HEK293T (cell line): ENCODE data around the gene LSS.
"Not testable (repeated sequence)": the region's sequence is repeated elsewhere in the genome, so short reads cannot be mapped to it uniquely, and the experiment has no call there.

Experiments
- CTCF ChIA-PET: fragments of 350-600 bp; formaldehyde crosslinking; extraction: SDS; loops from one replicate; lab custom pipeline; 2021; ENCODE audit warnings: antibody characterized with exemption, inconsistent platforms; lab: Yijun Ruan, JAX
- POLR2A ChIA-PET: fragments of 350-600 bp; formaldehyde crosslinking; extraction: SDS; loops from one replicate; lab custom pipeline; 2020; ENCODE audit warnings: antibody characterized with exemption, inconsistent platforms; lab: Yijun Ruan, JAX
- DNase-seq: peaks from one replicate; pipeline ENCODE4 v3.0.0; 2012; ENCODE audit warnings: mixed read lengths; ENCODE audit errors: extremely low spot score
- ARNT ChIP-seq: fragments of 450-650 bp; IDR thresholded peaks from 2 replicates; pipeline ENCODE4 v1.6.1; 2017; ENCODE audit warnings: mild to moderate bottlenecking
- BHLHE40 ChIP-seq: fragments of 450-650 bp; IDR thresholded peaks from 2 replicates; pipeline ENCODE4 v1.6.1; 2016; ENCODE audit warnings: mild to moderate bottlenecking, moderate library complexity, borderline replicate concordance
- CTBP1 ChIP-seq: fragments of 450-650 bp; IDR thresholded peaks from 2 replicates; pipeline ENCODE4 v1.6.1; 2016; ENCODE audit warnings: borderline replicate concordance
- ELF4 ChIP-seq: fragments of 450-650 bp; IDR thresholded peaks from 2 replicates; pipeline ENCODE4 v1.6.1; 2017; ENCODE audit warnings: antibody characterized with exemption
- FOXA1 ChIP-seq: fragments of 450-650 bp; IDR thresholded peaks from 2 replicates; pipeline ENCODE4 v1.6.1; 2016; ENCODE audit warnings: mild to moderate bottlenecking
- FOXK2 ChIP-seq: fragments of 450-650 bp; IDR thresholded peaks from 2 replicates; pipeline ENCODE4 v1.6.1; 2016; ENCODE audit warnings: mild to moderate bottlenecking
- FOXM1 ChIP-seq: fragments of 450-650 bp; IDR thresholded peaks from 2 replicates; pipeline ENCODE4 v1.6.1; 2017; ENCODE audit warnings: mild to moderate bottlenecking, borderline replicate concordance
- HDGF ChIP-seq: fragments of 450-650 bp; IDR thresholded peaks from 2 replicates; pipeline ENCODE4 v1.6.1; 2017; ENCODE audit warnings: antibody characterized with exemption, borderline replicate concordance
- L3MBTL2 ChIP-seq: fragments of 450-650 bp; conservative IDR thresholded peaks from 2 replicates; pipeline ENCODE4 v1.6.1; 2016; ENCODE audit warnings: mild to moderate bottlenecking
- LEF1 ChIP-seq: fragments of 450-650 bp; IDR thresholded peaks from 2 replicates; pipeline ENCODE4 v1.6.1; 2017; ENCODE audit warnings: mild to moderate bottlenecking, borderline replicate concordance
- NFRKB ChIP-seq: fragments of 450-650 bp; IDR thresholded peaks from 2 replicates; pipeline ENCODE4 v1.6.1; 2016; ENCODE audit warnings: mild to moderate bottlenecking, moderate library complexity
- PKNOX1 ChIP-seq: fragments of 450-650 bp; IDR thresholded peaks from 2 replicates; pipeline ENCODE4 v1.6.1; 2016
- SP1 ChIP-seq: fragments of 450-650 bp; IDR thresholded peaks from 2 replicates; pipeline ENCODE4 v1.6.1; 2017
- SUZ12 ChIP-seq: fragments of 450-650 bp; IDR thresholded peaks from 2 replicates; pipeline ENCODE4 v1.6.1; 2016; ENCODE audit warnings: mild to moderate bottlenecking
- TARDBP ChIP-seq: fragments of 450-650 bp; IDR thresholded peaks from 2 replicates; pipeline ENCODE4 v1.6.1; 2016
- ZNF384 ChIP-seq: fragments of 450-650 bp; IDR thresholded peaks from 2 replicates; pipeline ENCODE4 v1.6.1; 2016

LSS gene

DNA sequence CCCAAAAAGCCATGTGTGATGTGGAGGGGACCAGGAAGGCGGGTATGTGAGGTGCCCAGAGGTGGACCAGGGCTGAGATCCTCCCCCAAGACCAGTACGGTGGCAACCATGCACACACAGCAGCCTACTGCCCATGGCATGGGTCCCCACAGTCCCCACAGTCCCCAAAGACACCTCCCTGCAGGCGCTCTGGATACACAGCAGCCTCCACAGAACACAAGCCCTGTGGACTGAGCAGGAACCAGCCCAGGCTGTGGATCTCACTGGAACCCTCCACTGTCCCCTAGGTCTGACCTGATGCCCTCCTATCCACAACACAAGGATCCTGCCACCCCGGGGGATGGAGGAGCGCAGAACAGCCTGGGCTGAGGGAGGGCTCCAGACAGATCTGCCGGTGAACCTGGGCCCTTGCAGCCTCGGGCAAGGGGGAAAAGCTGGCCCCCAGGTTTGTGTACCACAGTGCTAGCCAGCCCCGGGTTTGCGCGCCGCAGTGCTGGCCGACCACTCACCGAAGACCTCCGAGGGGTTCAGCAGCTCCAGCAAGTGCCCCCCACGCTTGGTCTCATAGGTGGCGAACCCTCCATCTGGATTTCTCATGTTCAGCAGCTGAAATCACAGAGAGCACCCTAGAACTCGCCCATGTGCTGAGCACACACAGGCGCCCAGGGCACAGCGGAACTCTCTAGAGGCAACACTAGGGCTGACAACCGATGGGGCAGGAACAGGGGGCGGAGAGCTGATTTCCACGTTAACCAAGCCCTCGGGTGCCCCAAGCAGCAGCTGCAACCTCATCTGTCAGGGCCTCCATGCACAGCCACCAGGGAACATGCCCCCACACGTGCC lies 22.2 kb downstream of the LSS start:
- ChIA-PET CTCF (no interaction called here), POLR2A (interaction anchor here (0.6 kb wide), 1 partner anchor 63 kb away, joined by 3 read pairs; no protein-coding TSS in a partner anchor)
- no peak for TF ChIP-seq FOXM1
- no peak for TF ChIP-seq NFRKB
- no peak for TF ChIP-seq FOXK2
- TF ChIP-seq LEF1, result no peak
- no peak for TF ChIP-seq ZNF384
- no peak for TF ChIP-seq SUZ12
- TF ChIP-seq ELF4, result no peak
- TF ChIP-seq TARDBP, result no peak
- no peak for TF ChIP-seq HDGF
- DNase-seq, result no peak

- no peak for DNase-seq
- CTCF ChIA-PET, result no interaction called here
- POLR2A ChIA-PET, result no interaction called here
- TF ChIP-seq ARNT, result no peak
- TF ChIP-seq FOXK2, result no peak
- no peak for TF ChIP-seq ELF4
- TF ChIP-seq SUZ12, result no peak
- no peak for TF ChIP-seq FOXA1
- no peak for TF ChIP-seq BHLHE40
- TF ChIP-seq ZNF384, result no peak
- no peak for TF ChIP-seq TARDBP
- no peak for TF ChIP-seq LEF1
- TF ChIP-seq HDGF, result no peak
- no peak for TF ChIP-seq SP1
- no peak for TF ChIP-seq L3MBTL2
- no peak for TF ChIP-seq NFRKB
- no peak for TF ChIP-seq PKNOX1
- TF ChIP-seq CTBP1, result no peak
- TF ChIP-seq FOXM1, result no peak
Measured at GRCh38 chr21:46205766-46206162, 22.8 kb downstream of the LSS start.

- TF ChIP-seq LEF1 (no peak), FOXM1 (no peak), FOXK2 (no peak), FOXA1 (no peak), L3MBTL2 (no peak), CTBP1 (no peak), NFRKB (no peak), SP1 (no peak), ELF4 (no peak), TARDBP (no peak), BHLHE40 (no peak), ZNF384 (no peak), ARNT (no peak), SUZ12 (no peak), PKNOX1 (no peak), HDGF (no peak)
- CTCF ChIA-PET, result no interaction called here
- POLR2A ChIA-PET, result no interaction called here
- DNase-seq, result no peak
Measured at GRCh38 chr21:46205166-46205565, 23.4 kb downstream of the LSS start.

DNA sequence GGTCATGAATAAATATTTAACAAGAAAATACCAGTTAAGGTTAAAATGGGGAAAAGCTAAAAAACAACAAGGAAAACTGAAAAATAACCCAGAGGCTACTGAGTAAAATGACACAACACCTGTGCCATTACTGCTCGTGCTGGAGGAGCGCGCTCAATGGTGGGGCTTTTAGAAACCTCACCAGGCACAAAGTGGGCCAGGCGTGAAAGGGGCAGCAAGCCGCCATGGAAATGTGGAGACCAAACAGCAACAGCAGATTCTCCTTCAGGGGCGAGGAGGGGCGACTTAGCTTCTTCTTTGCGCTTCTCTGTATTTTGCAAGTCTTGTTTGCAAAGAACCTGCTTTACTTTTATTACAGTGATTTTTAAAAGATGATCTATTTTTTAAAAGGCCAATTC lies 25.4 kb downstream of the LSS start:
- TF ChIP-seq HDGF, result no peak
- TF ChIP-seq CTBP1, result no peak
- TF ChIP-seq SUZ12, result no peak
- TF ChIP-seq TARDBP, result no peak
- no peak for TF ChIP-seq L3MBTL2
- TF ChIP-seq ZNF384, result no peak
- TF ChIP-seq LEF1, result no peak
- no peak for TF ChIP-seq FOXK2
- TF ChIP-seq PKNOX1, result no peak
- TF ChIP-seq FOXM1, result no peak
- no peak for TF ChIP-seq NFRKB
- no peak for TF ChIP-seq BHLHE40
- no peak for TF ChIP-seq ARNT
- TF ChIP-seq SP1, result no peak
- TF ChIP-seq FOXA1, result no peak
- no peak for TF ChIP-seq ELF4
- POLR2A ChIA-PET, result no interaction called here

GRCh38 chr21:46202592-46203202 lies 25.9 kb downstream of the LSS start:
- ChIA-PET CTCF (no interaction called here), POLR2A (no interaction called here)
- TF ChIP-seq L3MBTL2 (no peak), FOXM1 (no peak), NFRKB (no peak), TARDBP (no peak), ARNT (no peak), FOXK2 (no peak), CTBP1 (no peak), PKNOX1 (no peak), FOXA1 (no peak), BHLHE40 (no peak), LEF1 (no peak), HDGF (no peak), SP1 (no peak), ELF4 (no peak), SUZ12 (no peak), ZNF384 (no peak)
- no peak for DNase-seq

More for the DNA sequence above, 25.4 kb downstream of the LSS start:
- DNase-seq, result no peak
- CTCF ChIA-PET, result no interaction called here

GRCh38 chr21:46200877-46201803 lies 27.4 kb downstream of the LSS start:
- DNase-seq, POLR2A ChIA-PET, CTCF ChIA-PET: not testable (repeated sequence)
